ENCODE data around the gene IFT80.

The IFT80 gene

DNA sequence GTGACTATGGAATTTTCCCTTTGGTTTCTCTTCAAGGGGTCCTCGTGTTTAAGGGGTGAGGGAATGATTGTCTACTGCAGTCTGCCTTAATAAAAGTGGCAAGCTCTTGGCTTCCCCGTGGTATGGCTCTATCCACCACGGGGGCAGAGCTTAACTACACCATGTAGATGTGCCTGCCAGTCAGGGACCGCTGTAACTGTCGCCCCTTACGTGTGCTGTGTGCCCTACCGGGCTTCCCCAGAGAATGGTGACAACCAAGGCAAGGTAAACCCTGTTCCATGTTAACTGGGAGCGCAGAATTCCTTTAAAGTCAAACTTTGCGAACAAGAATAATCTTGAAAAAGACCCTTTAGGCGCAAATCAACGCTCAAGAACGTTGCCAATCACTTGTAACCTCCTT is 174.8 kb downstream of the IFT80 start:
- no peak overlapping the region for H3K4me3 ChIP-seq (ENCODE audit: low read length)
- peaks cover 56% of the 10 kb centered on the region for H3K27me3 ChIP-seq (ENCODE audit: insufficient read depth, low read length)
- H2AFZ ChIP-seq (ENCODE audit: low read depth, low read length), result no peak overlapping the region
- H3K36me3 ChIP-seq (ENCODE audit: insufficient read depth, low read length), result no peaks in the 10 kb centered on the region
- no peaks in the 10 kb centered on the region for H3K9me3 ChIP-seq (ENCODE audit: low read length)
- peaks cover 13% of the 10 kb centered on the region for H3K4me1 ChIP-seq (ENCODE audit: insufficient read depth, low read length)

DNA sequence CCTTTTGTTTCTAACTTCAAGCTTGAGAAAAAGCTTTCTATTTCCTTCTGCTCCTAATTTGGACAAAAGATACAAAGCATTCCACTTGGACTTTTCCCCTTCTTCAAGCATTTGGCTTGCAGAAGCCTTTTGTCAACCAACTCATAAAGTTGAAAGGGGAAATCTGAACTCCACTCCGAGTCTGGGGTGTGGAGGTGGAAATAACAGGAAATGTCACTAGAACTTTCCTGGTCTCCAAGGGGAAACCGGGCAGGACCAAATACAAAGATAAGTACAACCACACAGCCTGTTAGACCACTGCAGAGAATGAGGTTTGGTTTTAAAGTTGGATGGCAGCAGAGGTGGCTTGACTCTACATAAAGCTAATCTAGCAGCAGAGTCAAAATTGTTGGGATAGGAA is 178.0 kb downstream of the IFT80 start:
- Histone ChIP-seq H3K9me3 (ENCODE audit: low read length) (no peaks in the 10 kb centered on the region), H3K27me3 (ENCODE audit: insufficient read depth, low read length) (peaks cover 56% of the 10 kb centered on the region), H3K4me1 (ENCODE audit: insufficient read depth, low read length) (peaks cover 6% of the 10 kb centered on the region), H2AFZ (ENCODE audit: low read depth, low read length) (no peak overlapping the region), H3K4me3 (ENCODE audit: low read length) (no peak overlapping the region), H3K36me3 (ENCODE audit: insufficient read depth, low read length) (no peaks in the 10 kb centered on the region)

DNA sequence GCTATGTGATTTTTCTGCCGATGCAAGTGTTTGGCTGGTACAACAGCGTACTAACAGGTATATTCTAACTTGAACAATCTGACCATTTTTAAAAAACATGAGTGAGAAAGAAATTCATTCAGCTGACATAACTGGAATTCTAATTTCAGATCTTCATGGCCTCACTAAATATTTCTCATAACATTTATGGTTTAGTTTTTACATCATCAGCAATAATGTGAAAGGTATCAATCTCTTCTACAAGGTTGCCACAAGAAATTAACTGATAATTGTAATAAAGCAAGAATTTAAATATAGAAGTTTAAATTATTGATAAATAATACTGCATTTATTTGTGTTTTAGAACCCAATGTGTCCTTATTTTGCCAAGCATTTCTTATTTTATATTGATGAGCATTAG is 179.0 kb downstream of the IFT80 start:
- Histone ChIP-seq H3K4me1 (ENCODE audit: insufficient read depth, low read length) (peaks cover 4% of the 10 kb centered on the region), H3K27me3 (ENCODE audit: insufficient read depth, low read length) (peaks cover 56% of the 10 kb centered on the region), H3K9me3 (ENCODE audit: low read length) (no peaks in the 10 kb centered on the region), H3K4me3 (ENCODE audit: low read length) (no peak overlapping the region), H2AFZ (ENCODE audit: low read depth, low read length) (no peak overlapping the region), H3K36me3 (ENCODE audit: insufficient read depth, low read length) (no peaks in the 10 kb centered on the region)

DNA sequence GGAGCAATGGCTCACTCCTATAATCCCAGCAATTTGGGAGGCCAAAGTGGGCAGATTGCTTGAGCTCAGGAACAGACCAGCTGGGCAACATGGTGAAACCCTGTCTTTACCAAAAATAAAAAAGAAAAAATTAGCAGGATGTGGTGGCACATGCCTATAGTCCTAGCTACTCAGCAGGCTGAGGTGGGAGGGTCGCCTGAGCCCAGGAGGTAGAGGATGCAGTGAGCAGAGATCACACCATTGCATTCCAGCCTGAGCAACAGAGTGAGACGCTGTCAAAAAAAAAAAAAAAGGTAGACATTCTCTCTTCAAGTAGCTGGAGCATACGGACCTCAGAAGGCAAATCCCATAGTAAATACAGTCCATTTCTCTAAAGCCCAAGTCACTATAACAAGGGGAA is 180.9 kb downstream of the IFT80 start:
- no peak overlapping the region for H2AFZ ChIP-seq (ENCODE audit: low read depth, low read length)
- H3K36me3 ChIP-seq (ENCODE audit: insufficient read depth, low read length), result no peaks in the 10 kb centered on the region
- no peaks in the 10 kb centered on the region for H3K9me3 ChIP-seq (ENCODE audit: low read length)
- H3K4me3 ChIP-seq (ENCODE audit: low read length), result no peak overlapping the region
- H3K4me1 ChIP-seq (ENCODE audit: insufficient read depth, low read length), result no peaks in the 10 kb centered on the region
- H3K27me3 ChIP-seq (ENCODE audit: insufficient read depth, low read length), result peaks cover 42% of the 10 kb centered on the region

DNA sequence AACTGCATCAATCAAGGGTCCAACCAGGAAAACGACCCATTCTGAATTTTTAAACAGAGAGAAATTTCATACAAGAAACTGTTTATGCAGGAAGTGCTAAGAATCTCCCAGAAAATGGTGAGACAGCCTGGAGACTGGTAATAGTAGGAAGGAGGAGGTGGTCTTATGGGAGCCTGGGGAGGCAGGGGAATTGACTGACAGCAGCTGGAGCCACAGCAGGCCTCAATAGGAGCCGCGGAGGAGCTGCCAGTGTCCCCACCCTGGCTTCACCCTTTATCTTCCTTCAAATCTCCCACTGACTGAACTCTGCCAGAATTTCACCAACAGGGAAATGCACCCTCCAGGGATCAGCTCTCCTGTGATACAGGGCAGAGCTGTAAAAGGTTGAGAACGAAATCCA is 181.3 kb downstream of the IFT80 start:
- peaks cover 38% of the 10 kb centered on the region for H3K27me3 ChIP-seq (ENCODE audit: insufficient read depth, low read length)
- H3K4me3 ChIP-seq (ENCODE audit: low read length), result no peak overlapping the region
- H3K9me3 ChIP-seq (ENCODE audit: low read length), result no peaks in the 10 kb centered on the region
- H3K4me1 ChIP-seq (ENCODE audit: insufficient read depth, low read length), result no peaks in the 10 kb centered on the region
- H3K36me3 ChIP-seq (ENCODE audit: insufficient read depth, low read length), result no peaks in the 10 kb centered on the region
- H2AFZ ChIP-seq (ENCODE audit: low read depth, low read length), result no peak overlapping the region

DNA sequence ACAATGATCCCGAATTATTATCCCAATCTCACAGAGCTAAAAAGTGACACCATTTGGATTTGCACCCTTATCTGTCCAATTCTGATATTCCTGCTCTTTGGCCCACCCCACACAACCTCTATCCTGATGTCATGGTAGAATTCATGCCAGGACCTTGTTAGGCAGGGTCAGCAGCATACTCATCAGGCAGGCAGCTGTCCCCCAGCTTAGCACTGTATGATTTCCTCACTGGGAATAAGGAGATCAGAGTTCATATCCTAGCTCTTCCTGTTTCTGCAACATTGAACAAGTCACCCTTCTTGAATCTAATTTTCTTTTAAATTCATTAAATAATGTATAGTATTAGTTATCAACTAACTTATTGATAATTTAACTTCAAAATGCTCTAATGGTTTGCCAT is 185.8 kb downstream of the IFT80 start:
- H3K4me3 ChIP-seq (ENCODE audit: low read length), result no peak overlapping the region
- H3K27me3 ChIP-seq (ENCODE audit: insufficient read depth, low read length), result peaks cover 9% of the 10 kb centered on the region
- H2AFZ ChIP-seq (ENCODE audit: low read depth, low read length), result no peak overlapping the region
- no peaks in the 10 kb centered on the region for H3K9me3 ChIP-seq (ENCODE audit: low read length)
- H3K36me3 ChIP-seq (ENCODE audit: insufficient read depth, low read length), result no peaks in the 10 kb centered on the region
- peaks cover 8% of the 10 kb centered on the region for H3K4me1 ChIP-seq (ENCODE audit: insufficient read depth, low read length)

DNA sequence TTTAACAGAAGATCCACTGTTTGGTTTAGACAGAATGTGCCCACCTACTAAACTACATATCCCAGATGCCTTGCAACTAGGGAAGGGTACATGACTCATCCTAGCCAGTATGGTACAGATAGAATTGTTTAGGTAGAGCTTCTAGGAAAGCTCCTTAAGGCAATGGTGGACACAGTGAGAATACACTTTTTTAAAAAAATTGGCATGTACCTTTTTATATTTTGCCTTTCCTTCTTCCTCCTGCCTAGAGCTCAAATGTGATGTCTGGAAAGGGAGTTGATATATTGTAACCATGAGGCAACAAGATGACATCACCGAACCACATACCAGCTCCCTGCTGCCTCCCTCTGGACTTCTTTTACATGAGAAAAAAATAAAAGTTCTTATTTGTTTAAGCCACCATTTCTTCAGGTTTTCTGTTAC is 188.2 kb downstream of the IFT80 start:
- Histone ChIP-seq H3K36me3 (ENCODE audit: insufficient read depth, low read length) (no peaks in the 10 kb centered on the region), H3K27me3 (ENCODE audit: insufficient read depth, low read length) (peaks cover 2% of the 10 kb centered on the region), H3K4me3 (ENCODE audit: low read length) (no peak overlapping the region), H3K4me1 (ENCODE audit: insufficient read depth, low read length) (peaks cover 8% of the 10 kb centered on the region), H2AFZ (ENCODE audit: low read depth, low read length) (no peak overlapping the region), H3K9me3 (ENCODE audit: low read length) (no peaks in the 10 kb centered on the region)

DNA sequence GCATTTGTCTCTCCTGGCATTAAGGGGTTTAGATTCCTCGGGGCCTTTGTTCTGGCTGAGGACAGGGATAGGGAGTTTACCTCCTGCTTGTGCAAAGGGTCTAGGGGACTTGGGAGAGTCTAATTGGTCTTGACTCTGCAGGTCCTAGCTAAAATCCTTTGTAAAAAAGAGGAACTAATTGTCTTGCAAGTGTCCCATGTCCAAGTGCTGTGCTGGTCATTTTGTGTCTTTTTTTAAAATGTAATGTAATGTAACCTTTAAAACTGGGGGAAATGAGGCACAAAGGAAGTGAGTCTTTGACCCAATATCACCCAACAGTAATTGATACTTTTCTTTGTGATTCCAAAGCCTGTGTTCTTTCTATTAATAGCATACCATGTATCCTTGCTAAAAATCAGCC is 188.7 kb downstream of the IFT80 start:
- no peaks in the 10 kb centered on the region for H3K9me3 ChIP-seq (ENCODE audit: low read length)
- peaks cover 8% of the 10 kb centered on the region for H3K4me1 ChIP-seq (ENCODE audit: insufficient read depth, low read length)
- H3K36me3 ChIP-seq (ENCODE audit: insufficient read depth, low read length), result no peaks in the 10 kb centered on the region
- no peak overlapping the region for H3K4me3 ChIP-seq (ENCODE audit: low read length)
- no peak overlapping the region for H2AFZ ChIP-seq (ENCODE audit: low read depth, low read length)
- peaks cover 2% of the 10 kb centered on the region for H3K27me3 ChIP-seq (ENCODE audit: insufficient read depth, low read length)

Measured in neuron (in vitro differentiated cells).